Left hindlimb (tissue), 1 donor: ENCODE data around the gene KAT5.
A peak's percentile ranks its signal among the peaks of the same experiment; 100 is the strongest.
"Not testable (repeated sequence)": the region's sequence is repeated elsewhere in the genome, so short reads cannot be mapped to it uniquely, and the experiment has no call there.

Source experiments
- DNase-seq: peaks from one replicate; pipeline ENCODE4 v3.0.0-alpha.2; 2018

Gene KAT5

GRCh38 chr11:65710421-65710820, 1.6 kb upstream of the KAT5 start:
- DNase-seq: no peak

- DNase-seq: no peak
Measured at GRCh38 chr11:65712633-65713076, 603 bp downstream of the KAT5 start.

DNA sequence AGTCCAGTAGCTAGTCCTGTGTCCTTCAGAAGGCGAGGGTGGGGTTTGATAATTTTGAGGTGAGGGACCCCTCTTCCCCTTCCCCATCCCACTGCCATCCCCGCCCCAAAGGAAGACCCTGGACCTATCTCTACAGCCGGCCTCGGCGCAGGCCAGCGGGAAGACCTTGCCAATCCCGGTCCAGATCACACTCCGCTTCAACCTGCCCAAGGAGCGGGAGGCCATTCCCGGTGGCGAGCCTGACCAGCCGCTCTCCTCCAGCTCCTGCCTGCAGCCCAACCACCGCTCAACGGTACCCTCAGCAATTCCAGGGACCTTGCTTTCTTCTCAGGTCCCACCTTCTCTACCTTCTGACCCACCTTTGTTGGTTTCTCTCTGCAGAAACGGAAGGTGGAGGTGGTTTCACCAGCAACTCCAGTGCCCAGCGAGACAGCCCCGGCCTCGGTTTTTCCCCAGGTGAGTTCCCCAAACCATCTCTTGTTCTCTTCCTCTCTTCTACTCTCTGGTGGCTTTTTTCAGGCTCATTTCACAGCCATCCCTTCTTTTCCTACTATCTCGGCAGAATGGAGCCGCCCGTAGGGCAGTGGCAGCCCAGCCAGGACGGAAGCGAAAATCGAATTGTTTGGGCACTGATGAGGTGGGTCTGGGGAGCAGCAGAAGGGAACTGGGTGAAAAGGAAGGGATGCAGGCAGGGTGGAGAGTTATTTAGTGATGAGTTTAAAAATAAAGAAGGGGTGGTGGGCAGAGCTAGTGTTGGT, 1.3 kb downstream of the KAT5 start:
- DNase-seq: no peak

GRCh38 chr11:65714433-65714832, 2.4 kb downstream of the KAT5 start:
- DNase-seq: no peak

- DNase-seq: no peak
Measured at GRCh38 chr11:65716302-65716701, 4.2 kb downstream of the KAT5 start.

DNA sequence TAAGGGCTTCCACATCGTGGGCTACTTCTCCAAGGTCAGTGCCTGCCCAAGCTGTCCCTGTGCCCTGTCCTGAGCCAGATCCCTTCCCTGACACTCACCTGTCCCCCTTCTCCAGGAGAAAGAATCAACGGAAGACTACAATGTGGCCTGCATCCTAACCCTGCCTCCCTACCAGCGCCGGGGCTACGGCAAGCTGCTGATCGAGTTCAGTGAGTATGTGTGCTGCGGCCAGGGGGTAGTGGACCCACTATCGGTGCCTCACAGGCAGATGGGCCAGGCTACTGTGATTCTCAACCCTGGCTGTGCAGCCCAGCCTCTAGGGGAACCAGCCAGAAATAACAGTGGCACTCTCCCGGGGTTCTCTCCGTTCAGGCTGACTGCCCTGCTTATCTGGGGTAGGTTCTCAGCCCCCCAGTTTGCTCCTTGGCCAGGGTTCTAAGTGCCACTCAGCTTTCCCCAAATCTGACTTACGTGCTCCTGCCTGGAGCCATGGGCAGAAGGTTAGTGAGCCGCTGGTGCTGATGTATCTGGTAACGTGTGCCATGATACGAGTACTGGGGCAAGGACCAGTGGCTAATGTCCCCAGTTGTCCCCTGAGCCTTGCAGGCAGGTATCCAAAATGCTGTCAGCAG, 4.8 kb downstream of the KAT5 start:
- no peak for DNase-seq

DNA sequence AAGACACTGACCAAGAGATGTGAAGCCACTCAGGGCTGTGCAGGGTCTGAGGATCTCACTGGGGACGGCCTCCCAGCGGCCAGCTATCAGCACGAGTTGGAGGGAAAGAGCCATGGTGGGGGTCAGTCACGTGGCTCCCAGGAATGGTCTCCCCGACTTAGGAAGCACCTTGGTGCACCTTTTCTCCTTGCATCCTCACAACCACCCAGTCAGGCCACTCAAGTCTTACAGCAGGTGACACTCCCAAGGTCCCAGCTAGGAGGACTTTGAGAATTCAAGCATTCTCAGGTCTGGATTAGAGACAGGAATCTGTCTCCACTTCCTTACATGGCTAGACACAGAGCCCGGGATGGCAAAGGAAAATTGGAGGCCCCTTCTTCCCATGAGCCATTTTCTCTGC, 5.9 kb downstream of the KAT5 start:
- DNase-seq: no peak

DNA sequence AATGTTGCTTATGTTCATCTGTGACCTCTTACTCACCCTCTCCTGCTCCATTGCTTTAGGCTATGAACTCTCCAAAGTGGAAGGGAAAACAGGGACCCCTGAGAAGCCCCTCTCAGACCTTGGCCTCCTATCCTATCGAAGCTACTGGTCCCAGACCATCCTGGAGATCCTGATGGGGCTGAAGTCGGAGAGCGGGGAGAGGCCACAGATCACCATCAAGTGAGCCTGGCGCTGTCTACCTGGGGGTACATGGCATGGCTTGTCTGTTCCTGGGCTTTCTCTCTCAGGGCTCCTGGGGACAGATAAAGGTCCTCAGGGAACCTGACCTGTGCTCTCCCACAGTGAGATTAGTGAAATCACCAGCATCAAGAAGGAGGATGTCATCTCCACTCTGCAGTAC, 6.5 kb downstream of the KAT5 start:
- DNase-seq: no peak

DNA sequence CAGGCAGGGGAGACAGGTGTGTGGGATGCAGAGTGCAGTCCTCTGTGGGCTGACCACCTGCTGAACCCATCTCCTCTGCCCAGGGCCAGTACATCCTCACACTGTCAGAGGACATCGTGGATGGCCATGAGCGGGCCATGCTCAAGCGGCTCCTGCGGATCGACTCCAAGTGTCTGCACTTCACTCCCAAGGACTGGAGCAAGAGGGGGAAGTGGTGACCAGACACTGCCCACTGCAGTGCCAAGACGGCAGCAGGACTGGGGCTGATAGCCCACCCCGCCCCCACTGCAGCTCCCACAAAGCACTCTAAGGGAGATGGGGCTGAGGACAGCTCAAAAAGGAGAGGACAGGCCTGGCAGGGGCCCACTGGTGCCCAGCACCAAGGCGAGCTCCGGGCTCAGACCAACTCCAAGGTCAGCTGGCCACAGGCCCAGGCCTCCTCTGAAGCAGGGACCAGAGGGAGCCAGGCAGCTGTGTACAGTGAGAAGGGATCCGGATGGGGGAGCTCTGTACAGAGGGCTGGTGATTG, 7.0 kb downstream of the KAT5 start:
- no peak for DNase-seq

- no peak for DNase-seq
Measured at GRCh38 chr11:65719871-65720210, 7.8 kb downstream of the KAT5 start.

DNA sequence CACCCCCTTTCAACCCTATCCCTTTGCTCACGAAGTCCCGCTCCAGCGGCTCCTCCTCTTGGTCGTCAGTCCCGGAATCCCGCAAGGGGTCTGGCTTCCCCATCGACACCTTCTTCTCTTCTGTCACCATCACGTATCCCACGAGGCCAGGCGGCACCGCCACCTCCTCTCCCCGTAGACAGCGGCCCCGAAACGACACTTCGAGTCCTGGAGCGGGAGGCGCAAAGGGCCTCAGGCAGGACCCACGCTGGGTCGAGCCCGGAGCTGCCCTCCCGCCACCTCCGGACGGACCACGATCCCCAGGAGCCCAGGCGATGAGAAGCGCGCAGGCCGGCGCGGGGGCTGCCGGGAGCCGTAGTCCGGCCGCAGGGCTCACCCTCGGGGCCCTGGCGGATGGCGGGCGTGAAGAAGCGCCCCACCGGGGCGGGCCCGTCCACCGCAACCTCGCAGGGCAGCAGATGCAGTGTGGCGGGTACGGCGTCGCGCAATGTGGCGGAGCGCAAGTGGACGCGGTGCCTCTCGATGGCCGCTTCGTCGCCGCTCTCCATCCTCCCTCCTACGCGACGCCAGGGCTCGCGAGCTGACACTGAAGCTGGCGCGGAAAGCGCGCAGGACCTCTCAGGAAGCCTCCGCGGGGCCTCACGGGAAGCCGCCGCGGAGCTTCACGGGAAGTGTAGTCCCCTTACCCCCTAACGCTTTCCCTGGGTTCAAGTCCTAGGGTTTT, 8.3 kb downstream of the KAT5 start, which contains the start of gene RNASEH2C:
Gene RNASEH2C (minus strand): TSS at position 588 of the 724 bp plus-strand sequence. CDS start 40 bp downstream, at position 548.
- DNase-seq: peak; percentile 89

- DNase-seq: no peak
Measured at GRCh38 chr11:65722261-65722660, 10.2 kb downstream of the KAT5 start.

DNA sequence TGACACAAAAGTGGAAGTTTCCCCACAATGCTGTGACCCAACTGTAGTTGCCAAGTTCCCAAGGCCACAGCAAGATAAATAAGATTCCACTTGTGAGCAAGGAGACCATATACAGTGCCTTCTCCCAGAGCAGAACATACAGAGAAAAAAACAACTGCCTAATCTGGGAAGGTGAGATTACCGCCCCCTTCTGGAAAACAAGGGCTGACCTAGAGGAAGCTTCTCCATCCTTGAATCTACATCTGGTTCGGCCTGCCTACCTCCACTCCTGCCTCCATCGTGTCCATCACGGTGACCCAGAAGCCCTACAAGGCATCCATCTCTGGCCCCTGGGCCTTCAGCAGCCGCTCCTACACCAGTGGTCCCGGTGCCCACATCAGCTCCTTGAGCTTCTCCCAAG, 14.6 kb downstream of the KAT5 start:
- no peak for DNase-seq

- no peak for DNase-seq
Measured at GRCh38 chr11:65727865-65728264, 15.8 kb downstream of the KAT5 start.

- no peak for DNase-seq
Measured at GRCh38 chr11:65730461-65730860, 18.4 kb downstream of the KAT5 start.

- DNase-seq: not testable (repeated sequence)
Measured at GRCh38 chr11:65735111-65735510, 23.1 kb downstream of the KAT5 start.

DNA sequence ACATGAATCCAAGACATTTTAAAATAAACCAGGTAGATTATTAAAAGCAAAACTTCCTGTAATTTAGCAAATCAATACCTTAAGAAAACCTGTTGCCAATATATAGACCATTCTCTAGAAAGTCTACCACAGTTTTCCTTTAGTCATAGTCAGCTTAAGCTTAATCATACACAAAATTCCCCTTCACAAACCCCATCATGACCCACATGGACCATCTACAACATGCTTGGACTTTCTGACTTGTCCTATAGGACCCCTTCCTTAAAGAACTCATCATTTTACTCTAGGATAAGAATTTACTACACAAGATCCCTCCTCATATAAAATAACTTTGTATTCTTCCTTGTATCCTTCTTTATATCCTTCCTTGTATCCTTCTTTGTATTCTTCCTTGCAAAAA, 24.8 kb downstream of the KAT5 start:
- DNase-seq: no peak

GRCh38 chr11:65739022-65739421, 27.0 kb downstream of the KAT5 start:
- no peak for DNase-seq

DNA sequence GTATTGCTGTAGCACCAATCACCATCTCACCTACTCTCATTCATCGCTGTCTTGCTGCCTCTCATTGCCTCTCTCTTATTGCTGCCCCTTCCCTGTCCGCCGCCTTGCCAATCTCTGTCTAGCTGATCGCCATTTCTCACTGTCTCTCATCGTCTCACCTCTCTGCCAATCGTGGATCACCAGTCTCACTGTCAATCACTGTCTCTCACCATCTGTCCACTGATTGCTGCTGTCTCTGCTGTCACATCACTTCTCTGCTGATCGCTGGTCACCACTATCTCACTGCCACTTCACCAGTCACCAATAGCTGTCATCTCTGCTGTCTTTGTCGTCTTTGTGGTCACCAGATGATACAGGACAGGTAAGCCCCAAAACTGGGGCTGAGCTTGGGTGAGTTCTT, 29.1 kb downstream of the KAT5 start:
- DNase-seq: no peak

- DNase-seq: no peak
Measured at GRCh38 chr11:65742353-65742752, 30.3 kb downstream of the KAT5 start.

- DNase-seq: no peak
Measured at GRCh38 chr11:65743681-65744025, 31.6 kb downstream of the KAT5 start.

GRCh38 chr11:65744026-65744698, 32.1 kb downstream of the KAT5 start:
- no peak for DNase-seq

DNA sequence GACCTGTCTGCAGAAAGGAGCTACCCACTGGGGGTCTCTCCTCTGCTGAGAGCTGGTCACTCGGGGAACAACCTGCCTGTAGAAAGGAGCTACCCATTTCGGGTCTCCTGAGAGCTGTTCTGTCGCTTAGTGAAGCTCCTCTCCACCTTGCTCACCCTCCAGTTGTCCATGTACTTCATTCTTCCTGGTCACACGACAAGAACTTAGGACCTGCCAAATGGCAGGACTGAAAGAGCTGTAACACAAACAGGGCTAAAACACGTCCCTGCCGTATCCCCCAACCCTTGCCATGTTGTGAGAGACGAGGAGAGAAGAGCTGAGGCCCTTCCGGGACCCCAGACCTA, 32.6 kb downstream of the KAT5 start:
- DNase-seq: no peak
